CMK (cell line): Measurements from ENCODE around the gene RAPGEF6.
"Not testable (repeated sequence)": the region's sequence is repeated elsewhere in the genome, so short reads cannot be mapped to it uniquely, and the experiment has no call there.

Source experiments
- DNase-seq: peaks from one replicate; pipeline ENCODE4 v3.0.0-alpha.2; 2010; ENCODE audit warnings: low read depth

Gene RAPGEF6

GRCh38 chr5:131640043-131640856, 5.2 kb upstream of the RAPGEF6 start:
- peak; percentile 46 for DNase-seq

GRCh38 chr5:131639148-131639547, 4.1 kb upstream of the RAPGEF6 start:
- no peak for DNase-seq

GRCh38 chr5:131637694-131638093, 2.7 kb upstream of the RAPGEF6 start:
- peak; percentile 52 for DNase-seq

DNA sequence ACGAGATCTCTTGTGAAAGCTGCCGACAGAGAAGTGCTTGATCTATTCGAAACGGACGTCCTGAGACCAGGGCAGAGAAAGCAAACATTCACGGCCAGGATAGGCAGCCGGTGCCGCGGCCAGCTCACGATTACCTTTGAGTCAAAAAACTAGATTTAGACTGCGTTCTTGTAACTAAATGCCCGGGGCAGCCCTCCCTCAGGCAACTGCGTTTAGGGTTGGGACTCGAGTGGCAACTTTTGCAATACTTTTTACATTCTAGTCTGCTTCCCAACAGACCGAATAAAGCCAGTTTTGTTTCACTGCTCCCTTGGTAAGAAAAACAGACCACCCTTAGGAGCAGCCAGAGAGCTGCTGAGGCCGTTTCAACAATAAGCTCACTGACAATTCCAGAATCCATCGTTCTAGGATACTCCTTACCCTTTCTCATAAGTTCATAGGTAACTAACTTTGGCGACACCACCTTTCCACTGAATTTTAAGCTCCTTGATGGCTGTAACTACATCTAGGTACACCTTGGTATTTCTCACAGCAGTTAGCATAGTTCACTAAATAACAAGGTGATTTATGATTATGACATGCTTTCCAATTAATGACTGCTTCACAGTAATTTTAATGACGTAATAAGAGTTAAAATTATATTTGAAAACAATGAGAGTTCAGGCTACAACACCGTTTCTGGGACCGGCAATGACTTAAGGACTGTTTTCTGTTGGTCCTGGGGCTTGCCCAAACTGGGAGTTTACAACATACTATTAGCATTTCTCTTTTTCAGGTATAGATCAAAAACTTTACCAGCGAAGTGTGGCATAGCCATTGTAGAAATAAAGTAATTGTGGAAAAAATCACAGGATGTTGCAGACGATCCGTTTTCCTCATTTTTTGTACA, 899 bp upstream of the RAPGEF6 start:
- DNase-seq, result no peak

GRCh38 chr5:131634666-131634995, 398 bp downstream of the RAPGEF6 start:
- DNase-seq, result peak; percentile 33

DNA sequence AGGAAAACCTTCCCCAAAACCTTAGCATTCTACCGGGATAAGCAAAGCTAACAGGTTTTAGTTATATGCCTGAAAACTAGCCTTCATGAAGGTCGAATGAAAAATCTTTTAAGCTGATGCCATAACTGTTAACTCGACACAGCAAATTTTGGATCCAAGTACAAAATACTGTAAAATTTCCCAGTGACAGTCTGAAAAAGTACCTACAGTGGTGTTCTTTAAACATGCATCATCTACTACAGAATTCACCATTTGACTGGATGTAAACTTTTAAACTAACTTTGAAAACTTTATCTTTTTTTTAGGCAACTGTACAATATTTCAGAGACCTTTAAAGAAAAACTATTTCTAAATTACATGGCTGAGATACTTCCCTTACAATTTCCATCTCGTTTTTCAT, 791 bp downstream of the RAPGEF6 start:
- no peak for DNase-seq

GRCh38 chr5:131633830-131634229, 1.2 kb downstream of the RAPGEF6 start:
- DNase-seq, result no peak

DNA sequence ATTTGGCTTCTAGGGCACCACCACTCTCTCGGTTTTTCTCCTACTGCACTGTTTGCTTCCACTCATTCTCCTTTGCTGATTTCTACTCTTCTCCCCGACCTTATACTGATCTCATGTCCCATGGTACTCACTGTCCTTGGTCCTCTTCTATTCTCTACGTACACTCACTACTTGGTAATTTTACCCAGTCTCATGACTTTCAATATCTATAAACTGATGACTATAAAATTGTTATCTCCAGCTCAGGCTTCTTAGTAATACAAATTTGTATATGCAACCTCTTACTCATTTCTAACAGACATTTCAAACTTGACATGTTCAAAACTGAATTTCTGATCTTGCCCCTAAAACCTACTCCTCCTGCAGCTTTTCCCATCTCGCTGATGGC, 4.1 kb downstream of the RAPGEF6 start:
- DNase-seq, result no peak

DNA sequence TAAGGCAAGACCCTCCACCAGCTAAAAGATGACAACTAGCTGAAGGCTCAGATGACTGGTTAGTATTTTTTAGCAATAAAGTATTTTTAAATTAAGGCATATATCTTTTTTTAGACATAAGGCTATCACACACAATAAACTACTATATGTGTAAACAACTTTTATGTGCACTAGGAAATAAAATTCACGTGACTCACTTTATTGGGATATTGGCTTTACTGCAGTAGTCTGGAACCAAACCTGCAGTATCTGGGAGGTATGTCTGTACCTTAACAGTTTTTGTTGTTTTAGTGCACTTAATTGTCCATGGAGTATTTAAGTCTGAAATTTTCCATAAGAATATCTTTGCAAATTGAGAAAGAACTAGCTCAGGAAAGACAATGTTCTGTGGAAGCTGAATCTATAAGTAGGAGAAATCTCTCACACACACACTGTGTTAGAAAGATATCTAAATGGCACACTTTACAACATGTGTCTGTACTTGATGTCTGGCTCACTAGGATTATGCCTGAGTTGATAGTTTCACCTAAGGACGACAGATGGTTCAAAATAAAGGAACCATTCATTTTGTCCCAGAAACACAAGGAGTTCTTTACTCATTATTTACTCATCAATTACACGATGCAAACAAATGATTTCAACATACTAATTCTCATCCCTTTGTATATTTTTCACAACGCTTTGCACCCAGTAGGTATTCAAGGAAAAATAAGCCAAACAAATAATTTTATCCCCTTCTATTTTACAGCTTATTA, 4.6 kb downstream of the RAPGEF6 start:
- DNase-seq, result no peak

DNA sequence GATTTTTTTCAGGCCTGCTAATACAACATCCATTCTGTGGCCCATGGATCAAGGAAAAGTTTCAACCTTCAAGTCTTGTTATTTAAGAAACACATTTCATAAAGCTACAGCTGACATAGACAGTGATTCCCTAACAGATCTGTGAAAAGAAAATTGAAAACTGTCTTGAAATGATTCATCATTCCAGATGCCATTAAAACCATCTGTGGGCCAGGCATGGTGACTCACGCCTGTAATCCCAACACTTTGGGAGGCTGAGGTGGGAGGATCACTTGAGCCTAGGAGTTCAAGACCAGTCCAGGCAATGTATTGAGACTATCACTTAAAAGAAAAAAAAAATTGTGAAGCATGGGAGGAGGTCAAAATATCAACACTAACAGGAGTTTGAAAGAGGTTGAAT, 6.0 kb downstream of the RAPGEF6 start:
- DNase-seq, result no peak

GRCh38 chr5:131627207-131627865, 7.7 kb downstream of the RAPGEF6 start:
- DNase-seq, result no peak

DNA sequence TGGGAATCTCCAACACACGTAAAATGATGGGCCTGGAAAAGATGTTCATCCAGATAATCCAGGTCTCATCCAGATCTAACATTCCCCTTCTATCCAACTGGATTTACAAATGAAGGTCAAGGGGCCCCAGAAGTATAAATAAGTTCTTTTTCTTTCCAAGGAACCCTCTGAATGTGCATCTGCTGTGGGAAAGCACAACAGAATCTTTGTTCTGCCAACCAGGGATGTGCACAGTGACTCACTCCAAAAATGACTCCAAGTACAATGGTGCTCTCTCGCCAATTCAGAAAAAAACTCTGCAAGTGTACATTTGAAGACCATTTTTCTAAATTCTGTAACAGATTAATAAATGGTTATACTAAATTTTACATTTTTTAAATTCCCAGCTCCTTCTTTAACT, 12.4 kb downstream of the RAPGEF6 start:
- DNase-seq, result no peak

GRCh38 chr5:131621164-131621563, 13.9 kb downstream of the RAPGEF6 start:
- not testable (repeated sequence) for DNase-seq

DNA sequence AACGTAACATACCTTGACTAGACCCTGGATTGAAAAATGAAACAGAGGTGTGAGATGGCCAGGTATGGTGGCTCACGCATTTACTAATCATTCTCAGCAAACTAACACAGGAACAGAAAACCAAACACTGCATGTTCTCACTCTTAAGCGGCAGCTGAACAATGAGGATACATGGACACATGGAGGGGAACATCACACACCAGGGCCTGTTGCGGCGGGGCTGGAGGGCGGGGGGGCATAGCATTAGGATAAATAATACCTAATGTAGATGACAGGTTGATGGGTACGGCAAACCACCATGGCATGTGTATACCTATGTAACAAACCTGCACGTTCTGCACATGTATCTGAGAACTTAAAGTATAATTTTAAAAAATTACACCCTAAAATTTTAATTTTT, 15.9 kb downstream of the RAPGEF6 start:
- DNase-seq, result no peak

DNA sequence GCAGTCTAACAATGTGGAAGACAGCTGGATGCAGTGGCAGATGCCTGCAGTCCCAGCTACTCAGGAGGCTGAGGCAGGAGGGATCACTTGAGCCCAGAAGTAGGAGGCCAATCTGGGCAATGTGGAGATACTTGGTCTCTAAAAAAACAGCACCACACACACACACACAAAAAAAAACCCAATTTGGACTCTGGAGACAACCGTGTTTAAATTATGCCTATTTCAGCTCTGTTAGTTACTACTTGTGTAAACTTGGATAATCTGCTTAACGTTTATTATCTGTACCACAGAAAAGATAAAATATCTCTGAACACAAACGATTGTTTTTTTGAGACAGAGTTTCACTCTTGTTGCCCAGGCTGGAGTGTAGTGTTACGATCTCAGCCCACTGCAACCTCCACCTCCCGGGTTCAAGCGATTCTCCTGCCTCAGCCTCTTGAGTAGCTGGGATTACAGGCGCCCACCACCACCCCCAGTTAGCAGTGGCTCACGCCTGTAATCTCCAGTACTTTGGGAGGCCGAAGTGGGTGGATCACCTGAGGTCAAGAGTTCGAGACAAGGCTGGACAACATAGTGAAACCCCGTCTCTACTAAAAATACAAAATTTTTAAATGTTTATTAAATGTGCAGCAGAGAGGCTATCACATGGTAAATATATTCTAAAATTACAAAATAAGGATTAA, 17.7 kb downstream of the RAPGEF6 start:
- no peak for DNase-seq

GRCh38 chr5:131615957-131616356, 19.1 kb downstream of the RAPGEF6 start:
- DNase-seq, result no peak

DNA sequence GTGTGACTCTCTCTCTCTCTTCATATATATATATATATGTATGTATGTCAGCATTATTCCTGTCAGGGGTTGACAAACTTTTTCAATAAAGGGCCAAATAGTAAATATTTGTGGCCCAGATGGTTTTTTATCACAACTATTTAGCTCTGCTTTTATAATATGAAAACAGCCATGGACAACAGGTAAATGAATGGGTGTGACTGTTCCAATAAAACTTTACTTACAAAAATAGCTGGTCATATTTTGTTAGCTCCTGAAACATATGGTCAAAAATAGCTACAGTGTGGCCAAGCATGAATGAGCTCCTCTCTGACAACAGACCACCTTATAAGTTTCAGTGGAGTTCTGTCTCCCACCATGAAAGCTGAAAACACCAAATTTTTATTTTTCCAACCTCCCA, 21.6 kb downstream of the RAPGEF6 start:
- DNase-seq, result no peak

- DNase-seq, result no peak
Observed at GRCh38 chr5:131611064-131611381, 24.0 kb downstream of the RAPGEF6 start.

- no peak for DNase-seq
Observed at GRCh38 chr5:131610198-131611063, 24.6 kb downstream of the RAPGEF6 start.

DNA sequence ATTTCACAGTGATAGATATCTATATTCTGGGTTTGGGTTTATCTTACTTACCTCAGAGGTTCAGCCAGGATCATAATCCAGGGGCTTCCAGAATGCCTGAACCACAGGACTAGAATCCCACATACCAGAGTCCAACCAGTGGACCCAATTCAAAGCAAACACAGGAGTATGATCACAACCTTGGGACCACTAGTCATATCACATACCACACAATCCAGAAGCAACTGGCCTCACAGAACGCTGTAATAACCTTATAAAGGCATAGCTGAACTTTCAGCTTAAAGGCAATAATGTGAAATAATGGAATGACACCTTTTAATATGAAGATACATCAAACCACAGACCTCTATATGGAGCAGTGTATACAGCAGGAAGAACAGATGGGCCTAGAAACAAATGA, 25.3 kb downstream of the RAPGEF6 start:
- DNase-seq, result no peak

DNA sequence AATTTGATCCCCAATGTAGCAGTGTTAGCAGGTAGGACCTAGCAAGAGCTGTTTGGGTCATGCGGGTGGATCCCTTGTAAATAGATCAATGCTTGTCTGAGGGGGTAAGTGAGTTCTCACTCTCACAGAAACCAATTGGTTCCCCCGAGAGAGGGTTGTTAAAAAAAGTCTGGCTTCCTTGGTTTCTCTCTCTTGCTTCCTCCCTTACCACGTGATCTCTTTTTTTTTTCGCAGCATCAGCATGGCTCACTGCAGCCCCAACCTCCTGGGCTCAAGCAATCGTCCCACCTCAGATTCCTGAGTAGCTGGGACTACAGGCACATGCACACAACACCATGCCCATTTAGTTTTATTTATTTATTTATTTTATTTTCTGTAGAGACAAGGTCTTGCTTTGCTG, 26.4 kb downstream of the RAPGEF6 start:
- no peak for DNase-seq
